ENCODE data around the gene NOTCH4.
"Not testable (repeated sequence)": the region's sequence is repeated elsewhere in the genome, so short reads cannot be mapped to it uniquely, and the experiment has no call there.

- TF ChIP-seq POLR2A, CTCF, EP300, POLR2AphosphoS5 (IDR thresholded peaks at IDR 0.05): not testable (repeated sequence)
These were observed 18.5 kb upstream of the NOTCH4 start for GRCh38 chr6:32242318-32242813.
